Sigmoid colon (tissue), 4 donors: ENCODE data around the gene NUBP2.

ENCODE experiments used
- POLR2AphosphoS5 ChIP-seq, 4 donors: sonication (generic); formaldehyde crosslinking; IDR thresholded peaks; one replicate each; pipeline ENCODE4 v1.6.1; 2017; ENCODE audit warnings: antibody characterized with exemption in 4 of 4
- TF ChIP-seq, protein P1 (sequence below), 4 experiments: fragments of 450-650 bp in 3 of 4; fragments of 200-600 bp in 1 of 4; IDR thresholded peaks; one replicate each; pipeline ENCODE4 v1.5.1; 2016 to 2019; ENCODE audit warnings: antibody characterized with exemption in 4 of 4, mild to moderate bottlenecking in 3 of 4, moderate library complexity in 2 of 4

DNA sequence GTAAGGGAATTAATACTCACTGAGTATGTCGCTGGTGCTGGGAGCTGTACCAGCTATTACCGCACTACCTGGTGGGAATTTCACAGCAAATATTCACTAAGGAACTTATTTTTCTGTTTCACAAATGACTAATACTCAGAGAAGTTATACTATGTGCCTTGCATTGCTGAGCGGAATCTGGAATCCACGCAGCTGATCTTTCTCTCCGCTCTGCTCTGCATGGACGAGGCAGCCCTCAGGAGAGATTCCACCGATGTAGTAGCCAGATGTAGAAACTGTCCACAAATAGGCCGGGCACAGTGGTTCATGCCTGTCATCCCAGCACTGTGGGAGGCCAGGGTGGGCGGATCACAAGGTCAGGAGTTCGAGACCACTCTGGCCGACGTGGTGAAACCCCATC lies 28.6 kb upstream of the NUBP2 start:
- TF ChIP-seq, protein P1, sequence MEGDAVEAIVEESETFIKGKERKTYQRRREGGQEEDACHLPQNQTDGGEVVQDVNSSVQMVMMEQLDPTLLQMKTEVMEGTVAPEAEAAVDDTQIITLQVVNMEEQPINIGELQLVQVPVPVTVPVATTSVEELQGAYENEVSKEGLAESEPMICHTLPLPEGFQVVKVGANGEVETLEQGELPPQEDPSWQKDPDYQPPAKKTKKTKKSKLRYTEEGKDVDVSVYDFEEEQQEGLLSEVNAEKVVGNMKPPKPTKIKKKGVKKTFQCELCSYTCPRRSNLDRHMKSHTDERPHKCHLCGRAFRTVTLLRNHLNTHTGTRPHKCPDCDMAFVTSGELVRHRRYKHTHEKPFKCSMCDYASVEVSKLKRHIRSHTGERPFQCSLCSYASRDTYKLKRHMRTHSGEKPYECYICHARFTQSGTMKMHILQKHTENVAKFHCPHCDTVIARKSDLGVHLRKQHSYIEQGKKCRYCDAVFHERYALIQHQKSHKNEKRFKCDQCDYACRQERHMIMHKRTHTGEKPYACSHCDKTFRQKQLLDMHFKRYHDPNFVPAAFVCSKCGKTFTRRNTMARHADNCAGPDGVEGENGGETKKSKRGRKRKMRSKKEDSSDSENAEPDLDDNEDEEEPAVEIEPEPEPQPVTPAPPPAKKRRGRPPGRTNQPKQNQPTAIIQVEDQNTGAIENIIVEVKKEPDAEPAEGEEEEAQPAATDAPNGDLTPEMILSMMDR (IDR thresholded peaks at IDR 0.05): no peak
- no peak for TF ChIP-seq POLR2AphosphoS5 (IDR thresholded peaks at IDR 0.05)
